SK-N-SH (cell line): ENCODE data around the gene BRMS1.

ENCODE experiments used
- EP300 ChIP-seq, 2 experiments: IDR thresholded peaks; 2 replicates each; pipeline versions ENCODE4 v1.4.0 to v1.6.1; 2012; ENCODE audit warnings: borderline replicate concordance in 1 of 2, low read depth in 1 of 2, low read length in 1 of 2
- FOSL2 ChIP-seq: IDR thresholded peaks from 2 replicates; pipeline ENCODE4 v1.4.0; 2012; ENCODE audit warnings: low read depth, mild to moderate bottlenecking, moderate library complexity, borderline replicate concordance
- FOXM1 ChIP-seq: IDR thresholded peaks from 2 replicates; pipeline ENCODE4 v1.4.0; 2012; ENCODE audit warnings: low read depth, mild to moderate bottlenecking
- NFIC ChIP-seq: IDR thresholded peaks from 2 replicates; pipeline ENCODE4 v1.4.0; 2012; ENCODE audit warnings: borderline replicate concordance
- POLR2AphosphoS5 ChIP-seq: IDR thresholded peaks from 2 replicates; pipeline ENCODE4 v1.6.1; 2012; ENCODE audit warnings: low read depth, low read length
- RFX5 ChIP-seq: IDR thresholded peaks from 2 replicates; pipeline ENCODE4 v1.6.1; 2012; ENCODE audit warnings: mild to moderate bottlenecking, improper control_type of control experiment, low read length
- SMC3 ChIP-seq: IDR thresholded peaks from 2 replicates; pipeline ENCODE4 v1.6.1; 2012; ENCODE audit warnings: low read depth, low read length, improper control_type of control experiment
- YY1 ChIP-seq: IDR thresholded peaks from 2 replicates; pipeline ENCODE4 v1.4.0; 2012; ENCODE audit warnings: low read depth, mild to moderate bottlenecking
- TF ChIP-seq, protein P1 (sequence below): fragments of 200-600 bp; sonication (generic); IDR thresholded peaks from 2 replicates; pipeline ENCODE4 v1.6.1; 2017; ENCODE audit warnings: antibody characterized with exemption, mild to moderate bottlenecking, moderate library complexity
- TF ChIP-seq, protein P2 (sequence below): IDR thresholded peaks from 2 replicates; pipeline ENCODE4 v1.6.1; 2012; ENCODE audit warnings: mild to moderate bottlenecking, low read depth, low read length, moderate library complexity
- TF ChIP-seq, protein P3 (sequence below): IDR thresholded peaks from 2 replicates; pipeline ENCODE4 v1.4.0; 2012; ENCODE audit warnings: low read depth
- TF ChIP-seq, protein P4 (sequence below): IDR thresholded peaks from 2 replicates; pipeline ENCODE4 v1.4.0; 2012; ENCODE audit warnings: low read depth, borderline replicate concordance

DNA sequence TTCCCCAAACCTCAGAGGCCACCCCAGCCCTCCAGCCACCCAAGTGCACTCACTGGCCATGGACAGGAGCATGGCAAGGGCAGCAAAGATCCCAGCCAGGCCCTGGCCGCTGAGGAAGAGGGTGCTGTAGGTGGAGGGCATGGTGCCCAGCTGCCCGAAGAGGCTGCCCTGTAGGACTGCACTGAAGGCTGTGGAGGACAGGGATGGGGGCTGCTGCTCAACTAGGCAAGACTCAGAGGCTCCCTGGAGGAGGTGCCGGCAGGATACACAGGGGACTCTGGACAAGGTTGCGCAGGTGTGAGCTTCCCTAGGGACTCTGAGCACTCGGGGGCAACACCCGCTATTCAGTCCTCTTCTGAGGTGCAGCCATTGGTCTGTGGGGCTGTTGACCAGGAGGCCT, 23.6 kb upstream of the BRMS1 start:
- TF ChIP-seq NFIC (no peak), POLR2AphosphoS5 (no peak), RFX5 (no peak), FOSL2 (no peak), EP300 (IDR thresholded peaks at IDR 0.05; ENCODE audit: borderline replicate concordance in 1 of 2, low read depth in 1 of 2, low read length in 1 of 2) (no peak), YY1 (no peak), SMC3 (no peak), FOXM1 (no peak)
- TF ChIP-seq, protein P1, sequence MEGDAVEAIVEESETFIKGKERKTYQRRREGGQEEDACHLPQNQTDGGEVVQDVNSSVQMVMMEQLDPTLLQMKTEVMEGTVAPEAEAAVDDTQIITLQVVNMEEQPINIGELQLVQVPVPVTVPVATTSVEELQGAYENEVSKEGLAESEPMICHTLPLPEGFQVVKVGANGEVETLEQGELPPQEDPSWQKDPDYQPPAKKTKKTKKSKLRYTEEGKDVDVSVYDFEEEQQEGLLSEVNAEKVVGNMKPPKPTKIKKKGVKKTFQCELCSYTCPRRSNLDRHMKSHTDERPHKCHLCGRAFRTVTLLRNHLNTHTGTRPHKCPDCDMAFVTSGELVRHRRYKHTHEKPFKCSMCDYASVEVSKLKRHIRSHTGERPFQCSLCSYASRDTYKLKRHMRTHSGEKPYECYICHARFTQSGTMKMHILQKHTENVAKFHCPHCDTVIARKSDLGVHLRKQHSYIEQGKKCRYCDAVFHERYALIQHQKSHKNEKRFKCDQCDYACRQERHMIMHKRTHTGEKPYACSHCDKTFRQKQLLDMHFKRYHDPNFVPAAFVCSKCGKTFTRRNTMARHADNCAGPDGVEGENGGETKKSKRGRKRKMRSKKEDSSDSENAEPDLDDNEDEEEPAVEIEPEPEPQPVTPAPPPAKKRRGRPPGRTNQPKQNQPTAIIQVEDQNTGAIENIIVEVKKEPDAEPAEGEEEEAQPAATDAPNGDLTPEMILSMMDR = no peak
- TF ChIP-seq, protein P2, sequence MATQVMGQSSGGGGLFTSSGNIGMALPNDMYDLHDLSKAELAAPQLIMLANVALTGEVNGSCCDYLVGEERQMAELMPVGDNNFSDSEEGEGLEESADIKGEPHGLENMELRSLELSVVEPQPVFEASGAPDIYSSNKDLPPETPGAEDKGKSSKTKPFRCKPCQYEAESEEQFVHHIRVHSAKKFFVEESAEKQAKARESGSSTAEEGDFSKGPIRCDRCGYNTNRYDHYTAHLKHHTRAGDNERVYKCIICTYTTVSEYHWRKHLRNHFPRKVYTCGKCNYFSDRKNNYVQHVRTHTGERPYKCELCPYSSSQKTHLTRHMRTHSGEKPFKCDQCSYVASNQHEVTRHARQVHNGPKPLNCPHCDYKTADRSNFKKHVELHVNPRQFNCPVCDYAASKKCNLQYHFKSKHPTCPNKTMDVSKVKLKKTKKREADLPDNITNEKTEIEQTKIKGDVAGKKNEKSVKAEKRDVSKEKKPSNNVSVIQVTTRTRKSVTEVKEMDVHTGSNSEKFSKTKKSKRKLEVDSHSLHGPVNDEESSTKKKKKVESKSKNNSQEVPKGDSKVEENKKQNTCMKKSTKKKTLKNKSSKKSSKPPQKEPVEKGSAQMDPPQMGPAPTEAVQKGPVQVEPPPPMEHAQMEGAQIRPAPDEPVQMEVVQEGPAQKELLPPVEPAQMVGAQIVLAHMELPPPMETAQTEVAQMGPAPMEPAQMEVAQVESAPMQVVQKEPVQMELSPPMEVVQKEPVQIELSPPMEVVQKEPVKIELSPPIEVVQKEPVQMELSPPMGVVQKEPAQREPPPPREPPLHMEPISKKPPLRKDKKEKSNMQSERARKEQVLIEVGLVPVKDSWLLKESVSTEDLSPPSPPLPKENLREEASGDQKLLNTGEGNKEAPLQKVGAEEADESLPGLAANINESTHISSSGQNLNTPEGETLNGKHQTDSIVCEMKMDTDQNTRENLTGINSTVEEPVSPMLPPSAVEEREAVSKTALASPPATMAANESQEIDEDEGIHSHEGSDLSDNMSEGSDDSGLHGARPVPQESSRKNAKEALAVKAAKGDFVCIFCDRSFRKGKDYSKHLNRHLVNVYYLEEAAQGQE = no peak
- TF ChIP-seq, protein P3, sequence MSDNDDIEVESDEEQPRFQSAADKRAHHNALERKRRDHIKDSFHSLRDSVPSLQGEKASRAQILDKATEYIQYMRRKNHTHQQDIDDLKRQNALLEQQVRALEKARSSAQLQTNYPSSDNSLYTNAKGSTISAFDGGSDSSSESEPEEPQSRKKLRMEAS = no peak
- TF ChIP-seq, protein P4, sequence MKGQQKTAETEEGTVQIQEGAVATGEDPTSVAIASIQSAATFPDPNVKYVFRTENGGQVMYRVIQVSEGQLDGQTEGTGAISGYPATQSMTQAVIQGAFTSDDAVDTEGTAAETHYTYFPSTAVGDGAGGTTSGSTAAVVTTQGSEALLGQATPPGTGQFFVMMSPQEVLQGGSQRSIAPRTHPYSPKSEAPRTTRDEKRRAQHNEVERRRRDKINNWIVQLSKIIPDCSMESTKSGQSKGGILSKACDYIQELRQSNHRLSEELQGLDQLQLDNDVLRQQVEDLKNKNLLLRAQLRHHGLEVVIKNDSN = no peak
